ENCODE measurements around the gene BBS4. TPM values are rescaled to one million over a fixed set of nuclear protein-coding genes. Genes with fewer than 3 reads are reported as not detected.

BBS4 gene
- total and polyA plus RNA-seq, 2 donors (not counting 1 experiment from before 2014, with no cell fraction given): 13.3 to 34.9 TPM

GRCh38 chr15:72722071-72722696 is 36.2 kb downstream of the BBS4 start:
- no peak overlapping the region for H3K4me2 ChIP-seq (replicated peaks; ENCODE audit: low read depth, low read length, poor library complexity, severe bottlenecking)
- no peak overlapping the region for H3K4me3 ChIP-seq (ENCODE audit: control extremely low read depth in 1 of 5, extremely low read depth in 1 of 5, insufficient read depth in 1 of 5, low read depth in 2 of 5, low read length in 4 of 5)
- Mint-ChIP-seq H3K4me1 (no peaks in the 10 kb centered on the region), H3K9me3 (ENCODE audit: insufficient read depth) (no peaks in the 10 kb centered on the region), H3K27me3 (no peaks in the 10 kb centered on the region), H3K4me3 (no peak overlapping the region), H3K27ac (no peak overlapping the region)
- H3K27me3 ChIP-seq (replicated peaks in 1 of 4; ENCODE audit: control extremely low read depth in 1 of 4, control insufficient read depth in 3 of 4, insufficient read depth in 4 of 4, low read length in 3 of 4): no peaks in the 10 kb centered on the region
- H3K27ac ChIP-seq (ENCODE audit: low read length in 2 of 2): no peak overlapping the region
- TF ChIP-seq EZH2 (IDR thresholded peaks at IDR 0.05; ENCODE audit: borderline replicate concordance, insufficient read depth, low read depth, low read length, poor library complexity, severe bottlenecking) (no peak), CTCF (IDR thresholded peaks at IDR 0.05) (peak; percentile 88)
- peaks cover 3 to 12% of the 10 kb centered on the region in 2 experiments for H3K36me3 ChIP-seq (replicated peaks in 1 of 2; ENCODE audit: control extremely low read depth in 1 of 2, control insufficient read depth in 1 of 2, extremely low read depth in 1 of 2, insufficient read depth in 2 of 2, low read length in 1 of 2)
- ChIA-PET POLR2A (no interaction called here), CTCF (interaction anchor here (0.6 to 4.4 kb wide), 36 partner anchors 8 to 556 kb away, joined by 3 to 28 read pairs (median 4); partner anchors contain the start of genes BBS4 and HIGD2B)
- no peak overlapping the region for H3K9ac ChIP-seq (ENCODE audit: low read length)
- no peaks in the 10 kb centered on the region for H4K20me1 ChIP-seq (ENCODE audit: control insufficient read depth, insufficient read depth, low read length, poor library complexity, severe bottlenecking)
- H3K9me3 ChIP-seq (ENCODE audit: control extremely low read depth in 1 of 3, control insufficient read depth in 2 of 3, insufficient read depth in 1 of 3, low read length in 2 of 3): no peaks in the 10 kb centered on the region
- intact Hi-C loops (cut with micrococcal nuclease): loop anchor here (10.0 kb wide), 1 partner anchor 523 kb away; no protein-coding TSS in a partner anchor
- H2AFZ ChIP-seq (ENCODE audit: insufficient read depth, low read depth, low read length, poor library complexity, severe bottlenecking): no peak overlapping the region
- 20% methylated on average over 1 of the region's 3 CpGs for WGBS (ENCODE audit: insufficient coverage)
- no peak for ATAC-seq (ENCODE audit: low read depth)
- no peaks in the 10 kb centered on the region for H3K4me1 ChIP-seq (ENCODE audit: control insufficient read depth in 2 of 2, insufficient read depth in 2 of 2, low read length in 2 of 2)
- peak; percentile 68 for DNase-seq
- no peaks in the 10 kb centered on the region for H3K79me2 ChIP-seq (ENCODE audit: control insufficient read depth, insufficient read depth, low read length)

DNA sequence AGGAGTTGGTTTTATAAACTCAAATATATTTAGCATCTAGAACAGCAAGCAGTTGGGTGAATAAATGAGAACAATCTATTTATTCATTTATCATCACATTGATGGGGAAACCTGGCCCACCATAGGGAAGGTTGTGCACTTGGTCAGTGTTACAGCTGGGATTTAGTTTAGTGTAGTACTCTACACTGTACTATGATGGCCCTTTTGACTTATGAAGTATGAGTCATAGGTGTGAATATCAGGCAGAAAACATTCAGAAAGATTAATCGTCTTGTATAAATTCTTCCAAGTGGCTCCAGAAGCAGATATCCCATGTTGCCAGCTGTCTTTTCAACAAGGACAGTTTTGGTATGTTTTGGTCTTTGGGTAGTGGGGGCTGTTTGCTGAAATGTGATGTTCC is 38.0 kb downstream of the BBS4 start:
- no peak overlapping the region for H3K9ac ChIP-seq (ENCODE audit: low read length)
- no peaks in the 10 kb centered on the region for H3K4me1 Mint-ChIP-seq
- no peak overlapping the region for H3K4me3 Mint-ChIP-seq
- H3K27ac Mint-ChIP-seq: no peak overlapping the region
- no peaks in the 10 kb centered on the region for H4K20me1 ChIP-seq (ENCODE audit: control insufficient read depth, insufficient read depth, low read length, poor library complexity, severe bottlenecking)
- TF ChIP-seq CTCF (IDR thresholded peaks at IDR 0.05) (no peak), EZH2 (IDR thresholded peaks at IDR 0.05; ENCODE audit: borderline replicate concordance, insufficient read depth, low read depth, low read length, poor library complexity, severe bottlenecking) (no peak)
- H3K79me2 ChIP-seq (ENCODE audit: control insufficient read depth, insufficient read depth, low read length): no peaks in the 10 kb centered on the region
- DNase-seq (no peak), ATAC-seq (ENCODE audit: low read depth) (no peak)
- H3K36me3 ChIP-seq (replicated peaks in 1 of 2; ENCODE audit: control extremely low read depth in 1 of 2, control insufficient read depth in 1 of 2, extremely low read depth in 1 of 2, insufficient read depth in 2 of 2, low read length in 1 of 2): peaks cover 3 to 6% of the 10 kb centered on the region in 2 experiments
- no peak overlapping the region for H3K4me3 ChIP-seq (ENCODE audit: control extremely low read depth in 1 of 5, extremely low read depth in 1 of 5, insufficient read depth in 1 of 5, low read depth in 2 of 5, low read length in 4 of 5)
- CTCF ChIA-PET: interaction anchor here (0.7 to 4.4 kb wide), 6 partner anchors 20 to 541 kb away, joined by 3 to 25 read pairs (median 5); no protein-coding TSS in a partner anchor
- H3K27me3 Mint-ChIP-seq: no peaks in the 10 kb centered on the region
- H3K4me2 ChIP-seq (replicated peaks; ENCODE audit: low read depth, low read length, poor library complexity, severe bottlenecking): no peak overlapping the region
- intact Hi-C loops (cut with micrococcal nuclease): loop anchor here (10.0 kb wide), 1 partner anchor 521 kb away; no protein-coding TSS in a partner anchor
- H2AFZ ChIP-seq (ENCODE audit: insufficient read depth, low read depth, low read length, poor library complexity, severe bottlenecking): no peak overlapping the region
- POLR2A ChIA-PET: no interaction called here
- H3K4me1 ChIP-seq (ENCODE audit: control insufficient read depth in 2 of 2, insufficient read depth in 2 of 2, low read length in 2 of 2): no peaks in the 10 kb centered on the region
- H3K27ac ChIP-seq (ENCODE audit: low read length in 2 of 2): no peak overlapping the region
- no peaks in the 10 kb centered on the region for H3K27me3 ChIP-seq (replicated peaks in 1 of 4; ENCODE audit: control extremely low read depth in 1 of 4, control insufficient read depth in 3 of 4, insufficient read depth in 4 of 4, low read length in 3 of 4)
- H3K9me3 Mint-ChIP-seq (ENCODE audit: insufficient read depth): no peaks in the 10 kb centered on the region
- WGBS (ENCODE audit: insufficient coverage): 100% methylated on average over 1 of the region's 1 CpG
- no peaks in the 10 kb centered on the region for H3K9me3 ChIP-seq (ENCODE audit: control extremely low read depth in 1 of 3, control insufficient read depth in 2 of 3, insufficient read depth in 1 of 3, low read length in 2 of 3)
